ENCODE measurements around the gene RINL. TPM values are rescaled to one million over a fixed set of nuclear protein-coding genes. Genes with fewer than 3 reads are reported as not detected.
"Not testable (repeated sequence)": the region's sequence is repeated elsewhere in the genome, so short reads cannot be mapped to it uniquely, and the experiment has no call there.

RINL gene
- total RNA-seq, 1 donor from 2014 or later, result 8.3 TPM

GRCh38 chr19:38904581-38905539 is 26.8 kb upstream of the RINL start:
- no peak for DNase-seq

- no peak for DNase-seq
Measured at GRCh38 chr19:38901683-38902082, 23.6 kb upstream of the RINL start.

DNA sequence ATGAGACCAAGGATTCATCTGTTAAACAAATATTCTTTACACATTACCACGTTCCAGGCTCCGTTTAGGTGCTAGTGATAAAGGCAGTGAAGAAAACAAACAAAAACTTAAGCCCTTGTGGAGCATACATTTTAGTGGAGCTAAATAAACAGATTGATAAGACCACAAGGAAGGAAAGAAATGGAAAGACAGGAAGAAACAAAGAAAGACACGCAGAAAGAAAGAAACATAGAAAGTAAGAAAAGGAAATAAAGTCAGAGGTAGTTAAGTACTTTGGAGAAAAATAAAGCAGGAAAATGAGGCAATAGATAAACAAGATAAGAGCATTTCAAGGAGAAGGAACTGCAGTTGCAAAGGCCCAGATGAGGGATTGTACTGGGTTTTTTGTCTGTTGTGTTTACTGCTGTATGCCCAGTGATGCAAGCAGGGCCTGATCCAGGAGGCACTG is 22.7 kb upstream of the RINL start:
- peak; percentile 11 for DNase-seq

GRCh38 chr19:38900202-38900629 is 22.1 kb upstream of the RINL start:
- peak; percentile 79 for DNase-seq

DNA sequence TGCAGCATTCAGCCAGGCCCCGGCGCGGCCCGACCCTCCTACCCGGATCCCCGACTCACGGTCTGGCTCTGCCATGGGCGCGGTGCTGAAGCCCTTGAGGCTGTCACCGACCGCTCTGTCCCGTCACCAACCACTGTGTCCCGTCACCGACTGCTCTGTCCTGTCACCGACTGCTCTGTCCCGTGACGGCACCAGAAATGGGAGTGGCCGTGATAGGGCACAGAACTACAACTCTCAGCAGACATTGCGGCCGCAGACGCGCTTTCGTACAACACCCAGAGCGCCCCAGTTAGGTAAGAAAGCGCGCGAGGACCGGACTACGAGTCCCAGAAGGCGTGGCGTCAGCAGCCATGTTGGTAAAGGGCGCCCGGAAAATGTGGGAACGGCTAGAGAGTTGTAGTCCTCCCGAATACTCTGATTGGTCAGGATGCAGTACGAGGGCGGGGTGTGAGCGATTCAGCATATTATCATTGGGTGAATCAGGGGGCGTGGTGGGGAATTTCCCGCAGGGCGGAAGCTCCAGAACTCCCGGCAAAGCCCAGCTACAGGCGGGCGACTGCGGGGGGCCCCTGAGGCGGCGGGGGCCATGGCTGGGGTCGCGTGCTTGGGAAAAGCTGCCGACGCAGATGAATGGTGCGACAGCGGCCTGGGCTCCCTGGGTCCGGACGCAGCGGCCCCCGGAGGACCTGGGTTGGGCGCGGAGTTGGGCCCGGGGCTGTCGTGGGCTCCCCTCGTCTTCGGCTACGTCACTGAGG is 21.5 kb upstream of the RINL start, which contains the start of the genes NFKBIB and SIRT2:
Gene NFKBIB, plus strand, starts transcription at position 523 of the 755 bp plus-strand sequence. Its CDS starts 64 bp downstream, at position 587.
Gene SIRT2, minus strand, starts transcription at position 172 of the 755 bp plus-strand sequence. Its CDS starts 97 bp downstream, at position 75.
- DNase-seq, result peak; percentile 100

- DNase-seq, result peak; percentile 45
Measured at GRCh38 chr19:38898788-38899446, 20.8 kb upstream of the RINL start.

GRCh38 chr19:38894968-38895367 is 16.9 kb upstream of the RINL start:
- no peak for DNase-seq

DNA sequence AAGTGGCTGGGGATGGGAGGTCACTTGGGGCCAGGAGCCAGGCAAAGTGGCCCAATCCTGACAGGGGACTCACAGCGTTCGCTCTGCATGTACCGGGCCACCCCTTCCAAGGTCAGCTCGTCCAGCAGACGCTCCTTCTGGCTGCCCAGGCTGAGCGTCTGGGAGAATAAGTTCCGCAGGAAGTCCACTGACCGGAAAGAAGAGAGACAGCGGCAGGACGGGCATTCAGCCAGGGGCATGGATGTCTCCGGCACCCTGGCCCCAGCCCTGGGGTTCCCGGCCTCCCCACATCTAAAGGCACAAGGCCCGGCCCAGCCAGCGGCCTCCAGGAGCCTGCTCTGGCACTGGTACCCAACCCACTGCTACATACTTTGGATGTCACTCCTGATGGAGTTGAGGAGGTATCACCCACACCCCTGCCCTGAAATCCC is 15.3 kb upstream of the RINL start:
- no peak for DNase-seq

GRCh38 chr19:38892841-38893240 is 14.8 kb upstream of the RINL start:
- no peak for DNase-seq

- no peak for DNase-seq
Measured at GRCh38 chr19:38891771-38892170, 13.7 kb upstream of the RINL start.

- DNase-seq, result no peak
Measured at GRCh38 chr19:38890686-38891085, 12.6 kb upstream of the RINL start.

GRCh38 chr19:38889803-38890202 is 11.7 kb upstream of the RINL start:
- no peak for DNase-seq

- DNase-seq, result no peak
Measured at GRCh38 chr19:38888876-38889275, 10.8 kb upstream of the RINL start.

- not testable (repeated sequence) for DNase-seq
Measured at GRCh38 chr19:38884691-38885090, 6.6 kb upstream of the RINL start.

- DNase-seq, result no peak
Measured at GRCh38 chr19:38883286-38883685, 5.2 kb upstream of the RINL start.

DNA sequence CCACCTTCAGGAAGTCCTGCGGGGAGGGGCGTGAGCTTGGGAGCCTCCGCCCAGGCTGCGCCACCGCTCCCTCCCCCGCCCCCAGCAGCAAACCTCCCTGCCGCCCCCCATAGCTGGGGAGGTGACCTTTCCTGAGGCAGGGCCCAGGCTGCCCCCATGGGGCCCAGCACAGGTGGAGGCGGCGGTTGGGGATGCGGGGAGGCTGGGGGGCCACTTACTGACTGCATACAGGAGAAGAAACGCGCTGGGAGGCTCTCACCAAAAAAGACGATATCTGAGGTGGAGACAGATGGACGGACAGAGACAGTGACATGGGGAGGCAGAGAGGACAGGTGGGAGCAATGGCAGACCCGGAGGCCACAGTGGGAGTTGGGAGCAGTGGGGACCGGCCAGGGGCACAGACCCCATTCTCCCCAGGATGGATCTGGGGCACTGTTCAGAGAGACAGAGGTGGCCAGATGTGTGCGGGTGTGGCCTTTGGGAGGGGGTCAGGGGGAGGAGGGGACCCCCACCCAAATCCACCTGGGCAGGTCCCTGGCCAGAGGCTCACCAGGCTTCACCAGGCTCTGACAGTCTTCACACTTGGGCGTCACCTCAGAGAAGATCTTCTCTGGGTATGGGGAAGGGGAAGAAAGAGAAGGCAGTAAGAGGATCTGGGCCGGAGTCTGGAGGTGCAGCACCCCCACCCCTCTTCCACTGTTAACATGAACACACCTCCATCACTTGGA is 3.0 kb upstream of the RINL start:
- DNase-seq, result no peak

- no peak for DNase-seq
Measured at GRCh38 chr19:38880076-38880881, 2.2 kb upstream of the RINL start.

- no peak for DNase-seq
Measured at GRCh38 chr19:38879400-38879751, 1.3 kb upstream of the RINL start.

DNA sequence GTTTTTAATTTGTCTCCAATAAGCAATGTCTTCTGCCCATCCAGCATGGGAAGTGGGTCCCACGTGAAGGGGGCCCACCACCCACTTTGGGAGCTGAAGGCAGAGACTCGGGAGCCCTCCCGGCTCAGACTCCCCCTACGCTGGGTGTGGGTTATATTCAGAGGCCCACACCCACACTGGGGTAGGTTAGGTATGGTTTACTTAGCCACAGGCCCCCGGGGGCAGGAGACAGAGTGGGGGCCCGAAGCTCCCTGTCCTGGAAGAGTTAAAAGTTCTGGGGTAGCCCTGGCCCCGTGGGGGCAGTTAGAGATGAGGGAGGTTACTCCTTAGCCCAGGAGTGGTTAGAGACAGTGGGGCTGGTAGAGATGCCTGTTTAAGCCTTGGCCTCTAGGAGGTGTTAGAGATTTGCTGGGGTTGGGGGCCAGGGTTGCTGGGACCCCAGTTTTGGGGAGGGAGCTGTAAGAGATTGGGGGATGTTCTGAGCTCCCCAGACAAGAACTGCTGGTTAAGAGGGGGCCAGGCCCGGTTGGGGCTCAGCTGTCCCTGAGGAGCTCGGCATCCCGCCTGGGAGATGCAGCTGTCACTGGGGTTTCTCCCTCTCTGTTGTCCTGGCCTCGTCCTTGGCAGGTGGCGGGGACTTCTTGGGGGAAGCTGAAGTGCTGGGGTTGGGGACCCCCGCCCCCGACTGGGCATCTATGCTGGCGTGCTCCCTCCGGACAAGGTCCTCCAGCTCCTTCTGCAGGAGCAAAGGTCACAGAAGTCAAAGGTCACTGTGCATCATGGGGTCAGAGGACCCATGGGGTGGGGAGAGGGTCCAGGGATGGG is 712 bp upstream of the RINL start:
- no peak for DNase-seq

Measured in dermis blood vessel endothelial cell (primary cell).